ENCODE measurements around the gene LYPD6. TPM values are rescaled to one million over a fixed set of nuclear protein-coding genes. Genes with fewer than 3 reads are reported as not detected.

The LYPD6 gene
- total RNA-seq, 2 donors from 2014 or later = 3.5 to 4.0 TPM

- ATAC-seq (no peak), DNase-seq (no peak)
- intact Hi-C loops (cut with DNase I, micrococcal nuclease) = no loop called here
Observed at GRCh38 chr2:149389506-149390167, 59.2 kb downstream of the LYPD6 start.

GRCh38 chr2:149393614-149394013 lies 63.2 kb downstream of the LYPD6 start:
- ATAC-seq (no peak), DNase-seq (no peak)
- intact Hi-C loops (cut with DNase I, micrococcal nuclease) = no loop called here

GRCh38 chr2:149394864-149395263 lies 64.5 kb downstream of the LYPD6 start:
- DNase-seq (no peak), ATAC-seq (no peak)
- intact Hi-C loops (cut with DNase I, micrococcal nuclease) = no loop called here

GRCh38 chr2:149399934-149400615 lies 69.7 kb downstream of the LYPD6 start:
- intact Hi-C loops (cut with DNase I, micrococcal nuclease) = no loop called here
- DNase-seq (no peak), ATAC-seq (no peak)

- no peak for DNase-seq
- ATAC-seq = no peak
- intact Hi-C loops (cut with DNase I, micrococcal nuclease) = no loop called here
Observed at GRCh38 chr2:149400997-149401396, 70.6 kb downstream of the LYPD6 start.

- intact Hi-C loops (cut with DNase I, micrococcal nuclease) = no loop called here
- DNase-seq = no peak
- ATAC-seq = no peak
Observed at GRCh38 chr2:149409506-149409905, 79.1 kb downstream of the LYPD6 start.

GRCh38 chr2:149410701-149411484 lies 80.5 kb downstream of the LYPD6 start:
- DNase-seq = no peak
- ATAC-seq = peak; percentile 74
- intact Hi-C loops (cut with DNase I, micrococcal nuclease) = no loop called here

GRCh38 chr2:149413487-149413886 lies 83.1 kb downstream of the LYPD6 start:
- intact Hi-C loops (cut with DNase I, micrococcal nuclease) = no loop called here
- no peak for DNase-seq
- no peak for ATAC-seq

- no peak for ATAC-seq
- DNase-seq = no peak
- intact Hi-C loops (cut with DNase I, micrococcal nuclease) = no loop called here
Observed at GRCh38 chr2:149415086-149415485, 84.7 kb downstream of the LYPD6 start.

- no peak for DNase-seq
- intact Hi-C loops (cut with DNase I, micrococcal nuclease) = no loop called here
- ATAC-seq = no peak
Observed at GRCh38 chr2:149418065-149418464, 87.7 kb downstream of the LYPD6 start.

- DNase-seq (peak; percentile 35 to 39), ATAC-seq (peak; percentile 96)
Observed at GRCh38 chr2:149420053-149420963, 89.9 kb downstream of the LYPD6 start.

GRCh38 chr2:149421791-149422190 lies 91.4 kb downstream of the LYPD6 start:
- no peak for ATAC-seq
- no peak for DNase-seq
- intact Hi-C loops (cut with DNase I, micrococcal nuclease) = no loop called here

More at GRCh38 chr2:149420053-149420963, 89.9 kb downstream of the LYPD6 start:
- intact Hi-C loops (cut with DNase I, micrococcal nuclease) = no loop called here

- intact Hi-C loops (cut with DNase I, micrococcal nuclease) = no loop called here
- ATAC-seq = peak; percentile 49
- DNase-seq = peak in 1 of 2 donors; percentile 8
Observed at GRCh38 chr2:149422337-149422990, 92.1 kb downstream of the LYPD6 start.

- no peak for DNase-seq
- no peak for ATAC-seq
- intact Hi-C loops (cut with DNase I, micrococcal nuclease) = no loop called here
Observed at GRCh38 chr2:149422991-149423338, 92.6 kb downstream of the LYPD6 start.

- DNase-seq = no peak
- intact Hi-C loops (cut with DNase I, micrococcal nuclease) = no loop called here
- ATAC-seq = no peak
Observed at GRCh38 chr2:149423630-149424029, 93.2 kb downstream of the LYPD6 start.

GRCh38 chr2:149427387-149427786 lies 97.0 kb downstream of the LYPD6 start:
- ATAC-seq = no peak
- DNase-seq = no peak
- intact Hi-C loops (cut with DNase I, micrococcal nuclease) = no loop called here

GRCh38 chr2:149428783-149429182 lies 98.4 kb downstream of the LYPD6 start:
- no peak for DNase-seq
- intact Hi-C loops (cut with DNase I, micrococcal nuclease) = no loop called here
- ATAC-seq = no peak

Data from left colon (tissue), 2 donors.